Mesendoderm (in vitro differentiated cells): ENCODE measurements around the gene MPG.

ENCODE experiments used
- DNase-seq: peaks from one replicate; pipeline ENCODE4 v3.0.0; 2013
- H2AK5ac ChIP-seq: 2 replicates; pipeline ENCODE4 v1.6.1; 2013; ENCODE audit warnings: low read length, inconsistent platforms
- H2BK120ac ChIP-seq: 2 replicates; pipeline ENCODE4 v1.6.1; 2013; ENCODE audit warnings: low read depth, mild to moderate bottlenecking, low read length, moderate library complexity, mixed read lengths
- H2BK15ac ChIP-seq: replicated peaks from 2 replicates; pipeline ENCODE4 v1.6.1; 2013; ENCODE audit warnings: low read depth, mild to moderate bottlenecking, moderate library complexity
- H2BK5ac ChIP-seq: 2 replicates; pipeline ENCODE4 v1.6.1; 2013; ENCODE audit warnings: low read length, inconsistent platforms
- H3K18ac ChIP-seq: 2 replicates; pipeline ENCODE4 v1.6.1; 2013; ENCODE audit warnings: mild to moderate bottlenecking, low read length, mixed read lengths
- H3K23ac ChIP-seq: one replicate; pipeline ENCODE4 v1.6.1; 2013; ENCODE audit warnings: low read length
- H3K27ac ChIP-seq: 2 replicates; pipeline ENCODE4 v1.5.1; 2013; ENCODE audit warnings: low read depth, mild to moderate bottlenecking, inconsistent platforms, low read length, moderate library complexity
- H3K27me3 ChIP-seq: 2 replicates; pipeline ENCODE4 v1.6.1; 2013; ENCODE audit warnings: low read length, control low read depth, mild to moderate bottlenecking, inconsistent platforms; ENCODE audit not compliant: insufficient read depth, poor library complexity
- H3K36me3 ChIP-seq: 2 replicates; pipeline ENCODE4 v1.6.1; 2013; ENCODE audit warnings: low read length, inconsistent platforms; ENCODE audit not compliant: control insufficient read depth, insufficient read depth
- H3K4ac ChIP-seq: one replicate; pipeline ENCODE4 v1.6.1; 2013; ENCODE audit warnings: low read depth, mild to moderate bottlenecking, low read length, moderate library complexity
- H3K4me1 ChIP-seq: 2 replicates; pipeline ENCODE4 v1.6.1; 2013; ENCODE audit warnings: low read depth, low read length, inconsistent platforms; ENCODE audit not compliant: control insufficient read depth
- H3K4me2 ChIP-seq: 2 replicates; pipeline ENCODE4 v1.6.1; 2013; ENCODE audit warnings: low read length
- H3K4me3 ChIP-seq: 2 replicates; pipeline ENCODE4 v1.5.1; 2013; ENCODE audit warnings: mild to moderate bottlenecking, low read length
- H3K56ac ChIP-seq: one replicate; pipeline ENCODE4 v1.6.1; 2013; ENCODE audit warnings: low read length
- H3K79me1 ChIP-seq: 2 replicates; pipeline ENCODE4 v1.6.1; 2013; ENCODE audit warnings: low read length, inconsistent platforms
- H3K79me2 ChIP-seq: 2 replicates; pipeline ENCODE4 v1.6.1; 2013; ENCODE audit warnings: mild to moderate bottlenecking, low read length; ENCODE audit not compliant: control insufficient read depth, insufficient read depth
- H3K9ac ChIP-seq: 2 replicates; pipeline ENCODE4 v1.6.1; 2013; ENCODE audit warnings: low read length, inconsistent platforms
- H4K5ac ChIP-seq: one replicate; pipeline ENCODE4 v1.6.1; 2013; ENCODE audit warnings: low read length
- H4K8ac ChIP-seq: one replicate; pipeline ENCODE4 v1.6.1; 2013; ENCODE audit warnings: low read depth, mild to moderate bottlenecking, control low read depth, low read length, moderate library complexity
- WGBS: extraction: QIAGEN DNeasy Blood & Tissue Kit; methylation state at CpG from one replicate; pipeline ENCODE4 v1.1.7; 2013; ENCODE audit warnings: low lambda C conversion rate, missing lambda C conversion rate; ENCODE audit not compliant: insufficient coverage; ENCODE audit errors: extremely low coverage; 5-methylcytosine and 5-hydroxymethylcytosine counted together

Gene MPG

GRCh38 chr16:102060-102855 lies 24.2 kb downstream of the MPG start:
- Histone ChIP-seq H4K5ac (no peak overlapping the region), H3K4me2 (no peak overlapping the region), H3K4me1 (no peaks in the 10 kb centered on the region), H3K9ac (no peak overlapping the region), H3K18ac (no peak overlapping the region), H3K56ac (no peak overlapping the region), H3K4ac (no peak overlapping the region), H3K36me3 (no peaks in the 10 kb centered on the region), H3K27me3 (no peaks in the 10 kb centered on the region), H3K23ac (no peak overlapping the region), H3K79me2 (no peaks in the 10 kb centered on the region), H2BK15ac (no peak overlapping the region), H2BK120ac (no peak overlapping the region), H3K27ac (no peak overlapping the region), H3K4me3 (no peak overlapping the region), H2BK5ac (no peak overlapping the region), H4K8ac (no peak overlapping the region), H2AK5ac (no peak overlapping the region), H3K79me1 (no peaks in the 10 kb centered on the region)
- no peak for DNase-seq
- WGBS: no CpG with 5 or more reads among the region's 19 CpGs

DNA sequence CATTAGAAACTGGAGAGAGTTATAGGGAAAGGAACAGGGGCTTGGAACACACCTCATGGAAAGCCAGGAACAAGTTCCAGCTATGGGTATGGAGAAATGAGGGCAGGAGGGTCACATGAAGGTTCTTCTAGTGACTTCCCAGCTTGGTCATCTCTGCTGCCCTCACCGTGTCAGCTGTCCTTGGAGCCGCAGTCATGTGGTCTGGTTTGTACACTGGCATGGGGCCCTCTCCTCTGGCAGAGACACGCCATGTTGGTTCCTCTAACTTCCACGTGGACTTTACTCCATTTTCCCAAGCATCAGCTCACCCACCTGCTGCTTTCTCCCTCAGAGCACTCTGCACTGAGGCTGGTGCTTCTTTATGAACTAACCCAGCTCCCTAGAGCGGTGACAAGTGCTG lies 26.3 kb downstream of the MPG start:
- Histone ChIP-seq H2BK15ac (no peak overlapping the region), H4K8ac (no peak overlapping the region), H3K79me2 (no peaks in the 10 kb centered on the region), H2AK5ac (no peak overlapping the region), H3K9ac (no peak overlapping the region), H3K18ac (no peak overlapping the region), H3K23ac (no peak overlapping the region), H3K4ac (no peak overlapping the region), H3K56ac (no peak overlapping the region), H3K4me2 (no peak overlapping the region), H3K4me1 (no peaks in the 10 kb centered on the region), H3K4me3 (no peak overlapping the region), H2BK5ac (no peak overlapping the region), H3K79me1 (no peaks in the 10 kb centered on the region), H3K27me3 (no peaks in the 10 kb centered on the region), H2BK120ac (no peak overlapping the region), H4K5ac (no peak overlapping the region), H3K36me3 (peaks cover 1% of the 10 kb centered on the region), H3K27ac (no peak overlapping the region)
- DNase-seq: no peak
- WGBS: no CpG with 5 or more reads among the region's 5 CpGs

GRCh38 chr16:104928-105327 lies 26.9 kb downstream of the MPG start:
- H3K4me1 ChIP-seq: no peaks in the 10 kb centered on the region
- H3K4me3 ChIP-seq: no peak overlapping the region
- no peak overlapping the region for H2BK15ac ChIP-seq
- no peak overlapping the region for H2AK5ac ChIP-seq
- DNase-seq: no peak
- H3K9ac ChIP-seq: no peak overlapping the region
- no peak overlapping the region for H3K4ac ChIP-seq
- no peaks in the 10 kb centered on the region for H3K79me2 ChIP-seq
- no peaks in the 10 kb centered on the region for H3K27me3 ChIP-seq
- no peak overlapping the region for H2BK5ac ChIP-seq
- H3K23ac ChIP-seq: no peak overlapping the region
- H3K18ac ChIP-seq: no peak overlapping the region
- no CpG with 5 or more reads among the region's 3 CpGs for WGBS
- no peak overlapping the region for H3K56ac ChIP-seq
- no peak overlapping the region for H4K5ac ChIP-seq
- H4K8ac ChIP-seq: no peak overlapping the region
- no peaks in the 10 kb centered on the region for H3K79me1 ChIP-seq
- H3K4me2 ChIP-seq: no peak overlapping the region
- H3K36me3 ChIP-seq: peaks cover 1% of the 10 kb centered on the region
- no peak overlapping the region for H2BK120ac ChIP-seq
- H3K27ac ChIP-seq: no peak overlapping the region

DNA sequence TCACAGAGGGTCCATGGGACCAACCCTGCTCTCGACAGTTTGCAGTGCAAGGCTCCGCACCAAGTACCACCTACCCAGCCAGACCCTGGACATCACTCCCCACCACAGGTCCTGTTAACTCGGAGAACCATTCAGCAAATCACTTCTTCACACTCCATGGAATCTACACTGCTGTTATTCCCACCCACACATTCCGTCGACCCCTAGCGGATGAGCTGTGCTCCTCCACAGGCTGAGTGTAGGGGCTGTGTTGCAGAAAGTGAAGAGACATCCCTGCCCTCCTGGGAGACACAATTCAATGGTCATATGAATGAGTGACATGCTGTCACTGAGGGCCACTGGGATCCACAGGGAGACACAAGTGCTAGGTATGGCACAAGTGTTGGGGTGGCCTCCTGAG lies 27.5 kb downstream of the MPG start:
- H4K8ac ChIP-seq: no peak overlapping the region
- H3K4me3 ChIP-seq: no peak overlapping the region
- H3K56ac ChIP-seq: no peak overlapping the region
- H4K5ac ChIP-seq: no peak overlapping the region
- H3K4me2 ChIP-seq: no peak overlapping the region
- H3K18ac ChIP-seq: no peak overlapping the region
- no peaks in the 10 kb centered on the region for H3K79me1 ChIP-seq
- H3K36me3 ChIP-seq: peaks cover 1% of the 10 kb centered on the region
- H2BK120ac ChIP-seq: no peak overlapping the region
- no peak overlapping the region for H3K9ac ChIP-seq
- no peak overlapping the region for H2AK5ac ChIP-seq
- H2BK5ac ChIP-seq: no peak overlapping the region
- DNase-seq: peak; percentile 31
- no peaks in the 10 kb centered on the region for H3K4me1 ChIP-seq
- no peak overlapping the region for H3K4ac ChIP-seq
- no peaks in the 10 kb centered on the region for H3K79me2 ChIP-seq
- H3K27ac ChIP-seq: no peak overlapping the region
- H3K23ac ChIP-seq: no peak overlapping the region
- WGBS: no CpG with 5 or more reads among the region's 6 CpGs
- no peak overlapping the region for H2BK15ac ChIP-seq
- H3K27me3 ChIP-seq: no peaks in the 10 kb centered on the region

DNA sequence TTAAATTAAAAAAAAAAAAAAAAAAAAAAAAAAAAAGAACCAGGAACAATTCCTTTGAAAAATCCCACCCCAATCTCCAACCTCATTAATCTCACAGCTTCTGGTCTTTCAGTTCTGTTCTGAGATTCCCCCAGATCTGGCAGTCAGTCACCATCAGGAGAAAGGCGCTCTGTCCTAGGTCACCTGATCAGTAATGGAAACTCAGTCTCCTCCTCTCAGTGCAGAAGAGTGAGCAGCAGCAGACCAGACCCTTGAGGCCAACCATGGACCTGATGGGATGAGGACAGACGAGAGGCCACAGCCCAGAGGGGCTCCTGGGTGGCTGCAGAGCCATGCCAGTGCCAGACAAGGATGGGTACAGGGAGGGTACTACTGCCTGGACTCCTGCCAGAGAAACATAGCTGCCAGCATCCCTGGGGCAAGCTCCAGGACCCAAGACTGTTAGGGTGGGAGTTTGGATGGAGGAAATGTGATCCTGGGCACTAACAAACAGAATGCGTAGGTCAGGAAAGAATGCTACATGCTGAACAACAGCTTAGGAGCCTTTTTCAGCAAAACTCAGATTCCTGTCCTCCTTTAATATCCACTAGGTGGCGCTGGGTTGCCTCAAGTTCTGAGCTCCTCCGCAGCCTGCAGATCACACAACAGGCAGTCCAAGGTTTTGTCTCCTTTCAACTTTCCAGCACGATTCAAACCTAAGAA lies 28.7 kb downstream of the MPG start:
- peak; percentile 86 for DNase-seq
- H3K4ac ChIP-seq: no peak overlapping the region
- H3K23ac ChIP-seq: no peak overlapping the region
- no peak overlapping the region for H3K4me2 ChIP-seq
- no CpG with 5 or more reads among the region's 6 CpGs for WGBS
- H3K79me1 ChIP-seq: no peaks in the 10 kb centered on the region
- H3K27ac ChIP-seq: no peak overlapping the region
- no peaks in the 10 kb centered on the region for H3K4me1 ChIP-seq
- H3K18ac ChIP-seq: no peak overlapping the region
- no peak overlapping the region for H2BK5ac ChIP-seq
- no peak overlapping the region for H2BK15ac ChIP-seq
- H3K9ac ChIP-seq: no peak overlapping the region
- no peak overlapping the region for H3K56ac ChIP-seq
- H3K4me3 ChIP-seq: no peak overlapping the region
- no peak overlapping the region for H4K8ac ChIP-seq
- H3K27me3 ChIP-seq: no peaks in the 10 kb centered on the region
- H2BK120ac ChIP-seq: no peak overlapping the region
- peaks cover 1% of the 10 kb centered on the region for H3K36me3 ChIP-seq
- no peak overlapping the region for H2AK5ac ChIP-seq
- H4K5ac ChIP-seq: no peak overlapping the region
- H3K79me2 ChIP-seq: no peaks in the 10 kb centered on the region
